Keratinocyte (primary cell): ENCODE results near the gene INSR. TPM values are rescaled to one million over a fixed set of nuclear protein-coding genes. Genes with fewer than 3 reads are reported as not detected.

Experiments
- DNase-seq: peaks from one replicate; pipeline ENCODE4 v3.0.0-alpha.2; 2011; ENCODE audit warnings: low read depth, missing footprints, low spot score
- FAIRE-seq: peaks from 2 replicates; lab custom pipeline; 2011; peaks lifted over from hg19 to GRCh38; lab: Jason Lieb, UNC
- H2AFZ ChIP-seq: 2 replicates; pipeline ENCODE4 v1.6.0; 2012; ENCODE audit warnings: low read length, control low read depth, inconsistent platforms; ENCODE audit not compliant: control insufficient read depth
- H3K27ac ChIP-seq: 2 replicates; pipeline ENCODE4 v1.5.1; 2011; ENCODE audit warnings: low read length; ENCODE audit not compliant: control insufficient read depth, insufficient read depth
- H3K27me3 ChIP-seq: 3 replicates; pipeline ENCODE4 v1.6.0; 2011; ENCODE audit warnings: low read length; ENCODE audit not compliant: control insufficient read depth, insufficient read depth; ENCODE audit errors: extremely low read depth
- H3K36me3 ChIP-seq, 2 experiments: 2 replicates in 1 of 2; 3 replicates in 1 of 2; pipeline ENCODE4 v1.5.1; 2011; ENCODE audit warnings: low read length in 2 of 2, mild to moderate bottlenecking in 1 of 2; ENCODE audit not compliant: control insufficient read depth in 2 of 2, insufficient read depth in 2 of 2; ENCODE audit errors: extremely low read depth in 1 of 2
- H3K4me1 ChIP-seq: 3 replicates; pipeline ENCODE4 v1.5.1; 2011; ENCODE audit warnings: low read length; ENCODE audit not compliant: control insufficient read depth, insufficient read depth; ENCODE audit errors: extremely low read depth
- H3K4me2 ChIP-seq: 3 replicates; pipeline ENCODE4 v1.6.0; 2011; ENCODE audit warnings: low read depth, low read length; ENCODE audit not compliant: control insufficient read depth, insufficient read depth; ENCODE audit errors: extremely low read depth
- H3K4me3 ChIP-seq, 3 experiments: fragments of 200-600 bp in 1 of 3; sonication (generic) in 1 of 3; 2 replicates in 2 of 3; 3 replicates in 1 of 3; pipeline ENCODE4 v1.5.1; 2011 to 2016; ENCODE audit warnings: low read length in 3 of 3, mild to moderate bottlenecking in 3 of 3, control low read depth in 2 of 3, inconsistent platforms in 1 of 3, low read depth in 1 of 3, mixed read lengths in 1 of 3, mixed run types in 1 of 3, moderate library complexity in 1 of 3; ENCODE audit not compliant: control insufficient read depth in 2 of 3, insufficient read depth in 2 of 3; ENCODE audit errors: extremely low read depth in 1 of 3
- H3K79me2 ChIP-seq: 2 replicates; pipeline ENCODE4 v1.6.0; 2012; ENCODE audit warnings: low read length; ENCODE audit not compliant: control insufficient read depth, insufficient read depth
- H3K9ac ChIP-seq: 3 replicates; pipeline ENCODE4 v1.6.0; 2011; ENCODE audit warnings: low read length; ENCODE audit not compliant: control insufficient read depth, insufficient read depth; ENCODE audit errors: extremely low read depth
- H3K9me1 ChIP-seq: 3 replicates; pipeline ENCODE4 v1.6.0; 2011; ENCODE audit warnings: low read length; ENCODE audit not compliant: control insufficient read depth, insufficient read depth; ENCODE audit errors: extremely low read depth
- H3K9me3 ChIP-seq: 2 replicates; pipeline ENCODE4 v1.5.1; 2012; ENCODE audit warnings: low read depth, low read length; ENCODE audit not compliant: control insufficient read depth
- H4K20me1 ChIP-seq: 3 replicates; pipeline ENCODE4 v1.6.0; 2011; ENCODE audit warnings: low read length; ENCODE audit not compliant: control insufficient read depth, insufficient read depth; ENCODE audit errors: extremely low read depth
- EZH2 ChIP-seq: IDR thresholded peaks from one replicate; pipeline ENCODE4 v1.6.1; 2012; ENCODE audit warnings: inconsistent platforms, mild to moderate bottlenecking, low read length, moderate library complexity
- dilution Hi-C: fragments of 300-500 bp; cut with MboI; formaldehyde crosslinking; loops from one replicate; pipeline ENCODE4 v1.7.0; 2020; ENCODE audit warnings: low sequenced_read_pairs; ENCODE audit not compliant: extremely low pct_ligation_motif_present
- polyA plus RNA-seq, 5 experiments: library from polyadenylated mRNA; depleted of rRNA in 3 of 5; stranded (reverse) in 3 of 5; stranded (forward) in 1 of 5; unstranded in 1 of 5; fragments of >200 nt; gene quantifications; 1 replicate in 1 of 5; 2 replicates in 3 of 5; 3 replicates in 1 of 5; pipeline versions ENCODE4 v1.2.1 to v1.2.3, GENCODE V29; 2011 to 2012; ENCODE audit warnings: missing spikeins in 2 of 5, low read depth in 1 of 5, low replicate concordance in 1 of 5
- TF ChIP-seq, protein P1 (sequence below), 3 experiments: IDR thresholded peaks in 1 of 3; conservative IDR thresholded peaks in 1 of 3; optimal IDR thresholded peaks in 1 of 3; 2 replicates in 2 of 3; 3 replicates in 1 of 3; pipeline versions ENCODE3 to v1.5.1; 2011; ENCODE audit warnings: low read length in 3 of 3, mild to moderate bottlenecking in 3 of 3, moderate library complexity in 2 of 3, control low read depth in 1 of 3, inconsistent platforms in 1 of 3; ENCODE audit not compliant: insufficient read depth in 2 of 3; ENCODE audit errors: extremely low read depth in 1 of 3

INSR gene
- polyA plus RNA-seq, 1 donor (not counting 4 experiments of a cell fraction or from before 2014, with no cell fraction given) = 1.2 TPM

GRCh38 chr19:7124782-7125181 is 169.4 kb downstream of the INSR start:
- H3K4me2 ChIP-seq = no peak overlapping the region
- H3K79me2 ChIP-seq = no peaks in the 10 kb centered on the region
- H3K36me3 ChIP-seq = peaks cover 0 to 8% of the 10 kb centered on the region in 2 experiments
- no peak overlapping the region for H3K9ac ChIP-seq
- H4K20me1 ChIP-seq = no peaks in the 10 kb centered on the region
- no peaks in the 10 kb centered on the region for H3K27me3 ChIP-seq
- H3K4me1 ChIP-seq = no peaks in the 10 kb centered on the region
- H3K9me1 ChIP-seq = no peaks in the 10 kb centered on the region
- H2AFZ ChIP-seq = no peak overlapping the region
- dilution Hi-C loops = no loop called here
- H3K27ac ChIP-seq = no peak overlapping the region
- H3K4me3 ChIP-seq = no peak overlapping the region
- no peak for DNase-seq
- FAIRE-seq = no peak
- H3K9me3 ChIP-seq = peaks cover 4% of the 10 kb centered on the region
- TF ChIP-seq, protein P1, sequence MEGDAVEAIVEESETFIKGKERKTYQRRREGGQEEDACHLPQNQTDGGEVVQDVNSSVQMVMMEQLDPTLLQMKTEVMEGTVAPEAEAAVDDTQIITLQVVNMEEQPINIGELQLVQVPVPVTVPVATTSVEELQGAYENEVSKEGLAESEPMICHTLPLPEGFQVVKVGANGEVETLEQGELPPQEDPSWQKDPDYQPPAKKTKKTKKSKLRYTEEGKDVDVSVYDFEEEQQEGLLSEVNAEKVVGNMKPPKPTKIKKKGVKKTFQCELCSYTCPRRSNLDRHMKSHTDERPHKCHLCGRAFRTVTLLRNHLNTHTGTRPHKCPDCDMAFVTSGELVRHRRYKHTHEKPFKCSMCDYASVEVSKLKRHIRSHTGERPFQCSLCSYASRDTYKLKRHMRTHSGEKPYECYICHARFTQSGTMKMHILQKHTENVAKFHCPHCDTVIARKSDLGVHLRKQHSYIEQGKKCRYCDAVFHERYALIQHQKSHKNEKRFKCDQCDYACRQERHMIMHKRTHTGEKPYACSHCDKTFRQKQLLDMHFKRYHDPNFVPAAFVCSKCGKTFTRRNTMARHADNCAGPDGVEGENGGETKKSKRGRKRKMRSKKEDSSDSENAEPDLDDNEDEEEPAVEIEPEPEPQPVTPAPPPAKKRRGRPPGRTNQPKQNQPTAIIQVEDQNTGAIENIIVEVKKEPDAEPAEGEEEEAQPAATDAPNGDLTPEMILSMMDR (optimal IDR thresholded peaks at IDR 0.05 in 1 of 3, IDR thresholded peaks at IDR 0.05 in 1 of 3, conservative IDR thresholded peaks at IDR 0.05 in 1 of 3; ENCODE audit: extremely low read depth in 1 of 3, insufficient read depth in 2 of 3, low read length in 3 of 3) = no peak
- TF ChIP-seq EZH2 = no peak

DNA sequence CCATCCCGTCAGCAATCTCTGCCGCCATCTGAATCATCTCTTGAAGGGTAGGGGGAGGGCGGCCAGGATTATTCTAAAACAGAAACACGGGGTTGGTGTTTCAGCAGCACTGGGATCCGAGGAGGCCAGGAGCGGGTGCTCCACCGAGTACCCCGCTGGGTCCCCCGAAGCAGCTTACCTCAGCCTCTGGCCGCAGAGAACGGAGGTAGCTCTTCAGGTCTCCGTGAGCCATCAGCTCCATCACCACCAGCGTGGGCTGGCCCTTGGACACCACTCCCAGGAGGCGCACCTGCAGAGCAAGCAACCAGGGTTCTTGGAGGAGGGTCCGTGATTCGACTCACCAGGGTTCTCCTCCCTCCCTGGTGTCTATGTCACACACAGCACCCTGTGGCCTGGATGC is 171.5 kb downstream of the INSR start:
- Histone ChIP-seq H3K4me1 (no peaks in the 10 kb centered on the region), H3K9me3 (peaks cover 4% of the 10 kb centered on the region)

More for the DNA sequence above, 171.5 kb downstream of the INSR start:
- TF ChIP-seq, protein P1 (optimal IDR thresholded peaks at IDR 0.05 in 1 of 3, IDR thresholded peaks at IDR 0.05 in 1 of 3, conservative IDR thresholded peaks at IDR 0.05 in 1 of 3; ENCODE audit: extremely low read depth in 1 of 3, insufficient read depth in 2 of 3, low read length in 3 of 3) = no peak
- no peak for TF ChIP-seq EZH2
- Histone ChIP-seq H4K20me1 (no peaks in the 10 kb centered on the region), H3K9me1 (no peaks in the 10 kb centered on the region), H3K27me3 (no peaks in the 10 kb centered on the region), H3K36me3 (peaks cover 0 to 10% of the 10 kb centered on the region in 2 experiments), H2AFZ (no peak overlapping the region), H3K4me2 (no peak overlapping the region), H3K79me2 (no peaks in the 10 kb centered on the region), H3K4me3 (no peak overlapping the region), H3K9ac (no peak overlapping the region), H3K27ac (no peak overlapping the region)
- dilution Hi-C loops = no loop called here
- DNase-seq = no peak
- FAIRE-seq = no peak
